A673 (cell line): ENCODE measurements around the gene ZNF611.

Experiments used
- EZH2 ChIP-seq: fragments of 200-600 bp; sonication (generic); IDR thresholded peaks from 2 replicates; pipeline ENCODE4 v1.6.1; 2017; ENCODE audit warnings: borderline replicate concordance, low read depth, mild to moderate bottlenecking, mixed read lengths, antibody characterized with exemption, low read length; ENCODE audit not compliant: poor library complexity, severe bottlenecking
- TF ChIP-seq, protein P1 (sequence below): fragments of 300-800, 200-600 bp; sonication (generic); conservative IDR thresholded peaks from 2 replicates; pipeline ENCODE4 v1.5.1; 2017; ENCODE audit warnings: low read depth, mild to moderate bottlenecking, antibody characterized with exemption, low read length, moderate library complexity, mixed read lengths

DNA sequence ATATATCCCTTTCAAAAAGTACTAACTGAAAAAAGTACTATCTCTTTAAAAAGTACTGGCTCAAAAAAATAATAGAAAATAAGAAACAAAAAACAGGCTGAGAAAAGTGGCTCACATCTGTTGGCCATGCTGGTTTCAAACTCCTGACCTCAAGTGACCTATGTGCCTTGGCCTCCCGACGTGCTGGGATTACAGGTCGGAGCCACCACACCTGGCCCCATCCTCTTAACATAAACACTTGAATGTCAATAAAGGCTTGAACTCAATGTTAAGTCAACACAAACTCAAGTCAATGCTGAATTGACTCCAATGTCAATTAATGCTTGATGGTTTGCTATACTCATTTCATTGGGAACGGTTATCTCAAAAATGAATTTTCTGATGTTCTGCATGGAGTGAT, 30.9 kb downstream of the ZNF611 start:
- TF ChIP-seq, protein P1, sequence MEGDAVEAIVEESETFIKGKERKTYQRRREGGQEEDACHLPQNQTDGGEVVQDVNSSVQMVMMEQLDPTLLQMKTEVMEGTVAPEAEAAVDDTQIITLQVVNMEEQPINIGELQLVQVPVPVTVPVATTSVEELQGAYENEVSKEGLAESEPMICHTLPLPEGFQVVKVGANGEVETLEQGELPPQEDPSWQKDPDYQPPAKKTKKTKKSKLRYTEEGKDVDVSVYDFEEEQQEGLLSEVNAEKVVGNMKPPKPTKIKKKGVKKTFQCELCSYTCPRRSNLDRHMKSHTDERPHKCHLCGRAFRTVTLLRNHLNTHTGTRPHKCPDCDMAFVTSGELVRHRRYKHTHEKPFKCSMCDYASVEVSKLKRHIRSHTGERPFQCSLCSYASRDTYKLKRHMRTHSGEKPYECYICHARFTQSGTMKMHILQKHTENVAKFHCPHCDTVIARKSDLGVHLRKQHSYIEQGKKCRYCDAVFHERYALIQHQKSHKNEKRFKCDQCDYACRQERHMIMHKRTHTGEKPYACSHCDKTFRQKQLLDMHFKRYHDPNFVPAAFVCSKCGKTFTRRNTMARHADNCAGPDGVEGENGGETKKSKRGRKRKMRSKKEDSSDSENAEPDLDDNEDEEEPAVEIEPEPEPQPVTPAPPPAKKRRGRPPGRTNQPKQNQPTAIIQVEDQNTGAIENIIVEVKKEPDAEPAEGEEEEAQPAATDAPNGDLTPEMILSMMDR, result no peak
- TF ChIP-seq EZH2, result no peak
